Upper lobe of left lung (tissue), 6 donors: ENCODE measurements around the gene PHF2. TPM values are rescaled to one million over a fixed set of nuclear protein-coding genes. Genes with fewer than 3 reads are reported as not detected.

Source experiments
- ATAC-seq, 2 donors: fragments of 200-7000 bp; cut with Tn5 transposase; one replicate each; pipeline ENCODE4 v1.9.1; 2022; ENCODE audit warnings: mild to moderate bottlenecking in 2 of 2, moderate library complexity in 2 of 2; ENCODE audit not compliant: low FRiP score in 2 of 2
- DNase-seq, 2 donors: peaks; one replicate each; pipeline ENCODE4 v3.0.0-alpha.2; 2019 to 2020
- H3K27ac ChIP-seq, 4 donors: fragments of 200-600 bp; sonication (generic); one replicate each; pipeline ENCODE4 v1.5.1; 2016 to 2019
- H3K27me3 ChIP-seq, 4 donors: fragments of 200-600 bp; sonication (generic); one replicate each; pipeline ENCODE4 v1.5.1; 2017 to 2019
- H3K36me3 ChIP-seq, 4 donors: fragments of 200-600 bp; sonication (generic); one replicate each; pipeline ENCODE4 v1.5.1; 2016 to 2019
- H3K4me1 ChIP-seq, 4 donors: fragments of 200-600 bp; sonication (generic); one replicate each; pipeline ENCODE4 v1.5.1; 2018 to 2019
- H3K4me3 ChIP-seq, 4 donors: fragments of 200-600 bp; sonication (generic); one replicate each; pipeline ENCODE4 v1.5.1; 2017 to 2019; ENCODE audit warnings: mild to moderate bottlenecking in 2 of 4, moderate library complexity in 1 of 4
- H3K9me3 ChIP-seq, 4 donors: fragments of 200-600 bp; sonication (generic); one replicate each; pipeline ENCODE4 v1.5.1; 2018 to 2019
- CTCF ChIP-seq, 6 experiments: fragments of 450-650 bp in 4 of 6; fragments of 200-600 bp in 2 of 6; sonication (generic) in 2 of 6; IDR thresholded peaks; one replicate each; pipeline ENCODE4 v1.5.1; 2016 to 2019; ENCODE audit warnings: antibody characterized with exemption in 6 of 6
- EP300 ChIP-seq, 4 donors: sonication (generic); formaldehyde crosslinking; IDR thresholded peaks; one replicate each; pipeline ENCODE4 v1.5.1; 2017; ENCODE audit warnings: antibody characterized with exemption in 4 of 4, control low read depth in 2 of 4
- POLR2A ChIP-seq, 4 donors: fragments of 450-650 bp; IDR thresholded peaks; one replicate each; pipeline ENCODE4 v1.5.1; 2016 to 2017; ENCODE audit warnings: antibody characterized with exemption in 4 of 4, mild to moderate bottlenecking in 2 of 4
- POLR2AphosphoS5 ChIP-seq, 2 donors: sonication (generic); formaldehyde crosslinking; IDR thresholded peaks; one replicate each; pipeline ENCODE4 v1.5.1; 2017; ENCODE audit warnings: antibody characterized with exemption in 2 of 2
- WGBS, 2 donors: methylation state at CpG; one replicate each; pipeline ENCODE4 v1.1.5; 2017 to 2018; 5-methylcytosine and 5-hydroxymethylcytosine counted together
- total RNA-seq, 6 donors: library from RNA; depleted of rRNA in 4 of 6; stranded (reverse); fragments of >200 nt in 4 of 6; gene quantifications; one replicate each; pipeline versions ENCODE4 v1.1.0 to v1.2.1, GENCODE V29; 2016 to 2021
- donor health status: DM: no; HTN: no; CAD: no; lungs with moderate emphysema.
- donor health status: DM: no; HTN: yes; CAD: no; lungs with severe emphysema.

Gene PHF2
- total RNA-seq, 6 donors from 2014 or later: 33.6 to 41.7 (median 37.9) TPM

DNA sequence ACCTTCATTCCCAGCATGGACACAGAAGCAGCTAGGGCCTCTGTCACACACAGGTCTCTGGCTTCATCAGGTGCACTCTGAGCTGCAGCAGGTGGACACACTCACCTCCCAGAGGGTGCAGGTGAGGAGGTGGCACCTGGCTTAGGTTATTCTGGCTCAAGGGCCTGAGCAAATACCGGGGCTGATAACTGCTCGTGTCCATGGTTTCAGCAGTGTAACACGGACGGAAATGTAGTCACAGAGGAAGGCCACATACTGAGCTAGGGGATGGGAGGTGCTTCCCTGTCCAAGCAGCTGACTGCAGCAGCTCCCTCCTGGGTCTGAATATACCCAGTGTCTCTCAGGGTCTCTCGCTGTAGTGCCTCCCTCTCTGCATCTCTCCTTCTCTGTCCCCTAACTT, 5.7 kb downstream of the PHF2 start:
- Histone ChIP-seq H3K4me1 (peaks cover 55 to 73% (median 61%) of the 10 kb centered on the region in 4 donors), H3K36me3 (no peaks in the 10 kb centered on the region), H3K27ac (peak overlapping the region; percentile 29 to 62 (median 44)), H3K27me3 (no peaks in the 10 kb centered on the region), H3K9me3 (no peaks in the 10 kb centered on the region), H3K4me3 (no peak overlapping the region)
- DNase-seq: peak in 1 of 2 donors; percentile 83
- 31% methylated on average over 5 of the region's 5 CpGs for WGBS, 2 donors
- ATAC-seq: peak; percentile 33 to 87
- peak in 1 of 2 donors; percentile 33 for TF ChIP-seq POLR2AphosphoS5 (IDR thresholded peaks at IDR 0.05)
- peak in 1 of 4 donors; percentile 13 for TF ChIP-seq POLR2A (IDR thresholded peaks at IDR 0.05)
- no peak for TF ChIP-seq EP300 (IDR thresholded peaks at IDR 0.05)

GRCh38 chr9:93582550-93582949, 6.2 kb downstream of the PHF2 start:
- DNase-seq: no peak
- no peaks in the 10 kb centered on the region for H3K36me3 ChIP-seq
- peak overlapping the region; percentile 29 to 62 (median 44) for H3K27ac ChIP-seq
- H3K9me3 ChIP-seq: no peaks in the 10 kb centered on the region
- TF ChIP-seq EP300 (IDR thresholded peaks at IDR 0.05): no peak
- TF ChIP-seq POLR2A (IDR thresholded peaks at IDR 0.05): no peak
- TF ChIP-seq CTCF (IDR thresholded peaks at IDR 0.05): no peak
- no peaks in the 10 kb centered on the region for H3K27me3 ChIP-seq
- H3K4me1 ChIP-seq: peaks cover 57 to 76% (median 61%) of the 10 kb centered on the region in 4 donors
- no peak for ATAC-seq
- no peak overlapping the region for H3K4me3 ChIP-seq
- 62 to 68% methylated on average over 3 of the region's 3 CpGs for WGBS, 2 donors

- H3K27ac ChIP-seq: no peak overlapping the region
- DNase-seq: no peak
- WGBS, 2 donors: 76 to 90% methylated on average over 4 of the region's 4 CpGs
Observed at GRCh38 chr9:93585259-93585658, 8.9 kb downstream of the PHF2 start.

DNA sequence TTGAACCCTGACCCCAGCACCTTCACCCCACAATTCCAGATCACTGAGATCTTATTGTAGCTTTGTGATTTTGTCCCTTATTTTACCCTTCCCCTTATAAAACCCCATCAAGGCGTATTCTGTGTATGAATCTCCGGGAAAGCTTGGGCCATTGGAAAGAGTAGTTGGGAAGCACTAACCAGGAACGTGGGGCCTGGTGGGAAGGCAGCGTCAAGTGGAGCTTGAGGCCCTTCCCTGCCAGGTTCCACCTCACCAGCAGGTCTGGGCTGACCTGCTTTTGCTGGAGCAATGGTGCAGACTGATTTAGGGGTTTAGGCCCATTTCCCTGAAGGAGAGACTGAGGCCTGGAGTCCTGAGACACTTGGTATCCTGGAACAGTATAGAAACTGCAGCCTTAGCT, 9.3 kb downstream of the PHF2 start:
- no peak for ATAC-seq
- Histone ChIP-seq H3K9me3 (no peaks in the 10 kb centered on the region), H3K36me3 (no peaks in the 10 kb centered on the region), H3K4me1 (peaks cover 45 to 71% (median 50%) of the 10 kb centered on the region in 4 donors), H3K27me3 (no peaks in the 10 kb centered on the region), H3K27ac (peak overlapping the region in 1 of 4 donors; percentile 5), H3K4me3 (no peak overlapping the region)
- no peak for DNase-seq
- 74 to 97% methylated on average over 4 of the region's 4 CpGs for WGBS, 2 donors
- TF ChIP-seq POLR2A (IDR thresholded peaks at IDR 0.05) (no peak), POLR2AphosphoS5 (IDR thresholded peaks at IDR 0.05) (no peak), EP300 (IDR thresholded peaks at IDR 0.05) (no peak), CTCF (IDR thresholded peaks at IDR 0.05) (no peak)

More at GRCh38 chr9:93585259-93585658, 8.9 kb downstream of the PHF2 start:
- H3K27me3 ChIP-seq: no peaks in the 10 kb centered on the region
- TF ChIP-seq CTCF (IDR thresholded peaks at IDR 0.05) (no peak), EP300 (IDR thresholded peaks at IDR 0.05) (no peak), POLR2A (IDR thresholded peaks at IDR 0.05) (no peak), POLR2AphosphoS5 (IDR thresholded peaks at IDR 0.05) (no peak)
- no peaks in the 10 kb centered on the region for H3K36me3 ChIP-seq
- no peak overlapping the region for H3K4me3 ChIP-seq
- no peak for ATAC-seq
- H3K4me1 ChIP-seq: peaks cover 48 to 75% (median 53%) of the 10 kb centered on the region in 4 donors
- no peaks in the 10 kb centered on the region for H3K9me3 ChIP-seq

GRCh38 chr9:93586290-93587057, 10.1 kb downstream of the PHF2 start:
- no peaks in the 10 kb centered on the region for H3K36me3 ChIP-seq
- H3K9me3 ChIP-seq: no peaks in the 10 kb centered on the region
- no peaks in the 10 kb centered on the region for H3K27me3 ChIP-seq
- H3K27ac ChIP-seq: peak overlapping the region in 1 of 4 donors; percentile 5
- WGBS, 2 donors: 76 to 88% methylated on average over 6 to 13 of the region's 13 CpGs
- DNase-seq (no peak), ATAC-seq (no peak)
- H3K4me3 ChIP-seq: no peak overlapping the region
- TF ChIP-seq POLR2AphosphoS5 (IDR thresholded peaks at IDR 0.05): no peak
- no peak for TF ChIP-seq CTCF (IDR thresholded peaks at IDR 0.05)
- TF ChIP-seq EP300 (IDR thresholded peaks at IDR 0.05): no peak
- TF ChIP-seq POLR2A (IDR thresholded peaks at IDR 0.05): no peak
- H3K4me1 ChIP-seq: peaks cover 37 to 67% (median 42%) of the 10 kb centered on the region in 4 donors
